ENCODE measurements around the gene HDAC9. TPM values are rescaled to one million over a fixed set of nuclear protein-coding genes. Genes with fewer than 3 reads are reported as not detected.

The HDAC9 gene
- total RNA-seq, 1 experiment from 2014 or later: 31.9 TPM

GRCh38 chr7:18684916-18685315 lies 189.4 kb downstream of the HDAC9 start:
- BruUV-seq (replicated peaks): no TSS peak
- ChIA-PET POLR2A (ENCODE audit: low non-redundant PET) (no interaction called here), CTCF (no interaction called here)
- no peaks in the 10 kb centered on the region for H3K36me3 ChIP-seq (ENCODE audit: insufficient read depth, low read length, poor library complexity, severe bottlenecking)
- no peaks in the 10 kb centered on the region for H3K9me3 ChIP-seq (ENCODE audit: low read depth, low read length, poor library complexity, severe bottlenecking)
- H3K27me3 ChIP-seq (replicated peaks; ENCODE audit: insufficient read depth, low read depth, low read length, poor library complexity): no peaks in the 10 kb centered on the region
- no peak overlapping the region for H3K27ac ChIP-seq (ENCODE audit: low read depth, low read length, poor library complexity, severe bottlenecking)
- TF ChIP-seq CTCF (conservative IDR thresholded peaks at IDR 0.05; ENCODE audit: low read depth, low read length) (no peak), EZH2 (IDR thresholded peaks at IDR 0.05; ENCODE audit: borderline replicate concordance, low read depth, low read length, poor library complexity, severe bottlenecking) (no peak)
- no peak for DNase-seq (ENCODE audit: low spot score)
- H3K4me1 ChIP-seq (ENCODE audit: insufficient read depth, low read length, poor library complexity, severe bottlenecking): peaks cover 24% of the 10 kb centered on the region
- H3K4me3 ChIP-seq (ENCODE audit: low read depth, low read length, poor library complexity, severe bottlenecking): no peak overlapping the region
- intact Hi-C loops (cut with micrococcal nuclease; ENCODE audit: unreplicated experiment): no loop called here

- CTCF ChIA-PET: no interaction called here
- no peak for DNase-seq (ENCODE audit: low spot score)
- Histone ChIP-seq H3K27me3 (replicated peaks; ENCODE audit: insufficient read depth, low read depth, low read length, poor library complexity) (no peaks in the 10 kb centered on the region), H3K4me3 (ENCODE audit: low read depth, low read length, poor library complexity, severe bottlenecking) (no peak overlapping the region), H3K36me3 (ENCODE audit: insufficient read depth, low read length, poor library complexity, severe bottlenecking) (no peaks in the 10 kb centered on the region), H3K4me1 (ENCODE audit: insufficient read depth, low read length, poor library complexity, severe bottlenecking) (peaks cover 17% of the 10 kb centered on the region), H3K27ac (ENCODE audit: low read depth, low read length, poor library complexity, severe bottlenecking) (no peak overlapping the region), H3K9me3 (ENCODE audit: low read depth, low read length, poor library complexity, severe bottlenecking) (no peaks in the 10 kb centered on the region)
- TF ChIP-seq CTCF (conservative IDR thresholded peaks at IDR 0.05; ENCODE audit: low read depth, low read length): no peak
- TF ChIP-seq EZH2 (IDR thresholded peaks at IDR 0.05; ENCODE audit: borderline replicate concordance, low read depth, low read length, poor library complexity, severe bottlenecking): no peak
- intact Hi-C loops (cut with micrococcal nuclease; ENCODE audit: unreplicated experiment): no loop called here
- POLR2A ChIA-PET (ENCODE audit: low non-redundant PET): no interaction called here
- BruUV-seq (replicated peaks): no TSS peak
Observed at GRCh38 chr7:18685971-18686370, 190.4 kb downstream of the HDAC9 start.

GRCh38 chr7:18689551-18689950 lies 194.0 kb downstream of the HDAC9 start:
- CTCF ChIA-PET: no interaction called here
- intact Hi-C loops (cut with micrococcal nuclease; ENCODE audit: unreplicated experiment): no loop called here
- POLR2A ChIA-PET (ENCODE audit: low non-redundant PET): no interaction called here
- no TSS peak for BruUV-seq (replicated peaks)
- TF ChIP-seq CTCF (conservative IDR thresholded peaks at IDR 0.05; ENCODE audit: low read depth, low read length) (no peak), EZH2 (IDR thresholded peaks at IDR 0.05; ENCODE audit: borderline replicate concordance, low read depth, low read length, poor library complexity, severe bottlenecking) (no peak)
- Histone ChIP-seq H3K36me3 (ENCODE audit: insufficient read depth, low read length, poor library complexity, severe bottlenecking) (no peaks in the 10 kb centered on the region), H3K27ac (ENCODE audit: low read depth, low read length, poor library complexity, severe bottlenecking) (no peak overlapping the region), H3K27me3 (replicated peaks; ENCODE audit: insufficient read depth, low read depth, low read length, poor library complexity) (no peaks in the 10 kb centered on the region), H3K4me3 (ENCODE audit: low read depth, low read length, poor library complexity, severe bottlenecking) (no peak overlapping the region), H3K4me1 (ENCODE audit: insufficient read depth, low read length, poor library complexity, severe bottlenecking) (peaks cover 24% of the 10 kb centered on the region), H3K9me3 (ENCODE audit: low read depth, low read length, poor library complexity, severe bottlenecking) (no peaks in the 10 kb centered on the region)
- DNase-seq (ENCODE audit: low spot score): no peak
